Calu3 (cell line): Measurements from ENCODE around the gene PROZ. TPM values are rescaled to one million over a fixed set of nuclear protein-coding genes. Genes with fewer than 3 reads are reported as not detected.

Source experiments
- BruUV-seq: library from RNA; stranded (reverse); fragments of 400-500 nt; replicated peaks from 2 replicates; lab custom pipeline; 2021; lab: Mats Ljungman, UMichigan
- CTCF ChIA-PET: fragments of 300-600 bp; sonication (Branson Sonifier 250); formaldehyde crosslinking; loops from one replicate; lab custom pipeline; 2022; ENCODE audit warnings: antibody characterized with exemption; lab: Charles Lee
- DNase-seq: peaks from one replicate; pipeline ENCODE4 v3.0.0; 2022
- H3K27ac Mint-ChIP-seq: one replicate; pipeline ENCODE4 v1.8.0; 2022; ENCODE audit warnings: mixed read lengths; ENCODE audit not compliant: unreplicated experiment
- H3K27me3 Mint-ChIP-seq: one replicate; pipeline ENCODE4 v1.8.0; 2022; ENCODE audit warnings: mixed read lengths; ENCODE audit not compliant: unreplicated experiment
- H3K36me3 Mint-ChIP-seq: one replicate; pipeline ENCODE4 v1.8.0; 2022; ENCODE audit warnings: mild to moderate bottlenecking, moderate library complexity, mixed read lengths; ENCODE audit not compliant: insufficient read depth, unreplicated experiment
- H3K4me1 Mint-ChIP-seq: one replicate; pipeline ENCODE4 v1.8.0; 2022; ENCODE audit warnings: mild to moderate bottlenecking, low read depth, mixed read lengths; ENCODE audit not compliant: unreplicated experiment
- H3K4me3 Mint-ChIP-seq: one replicate; pipeline ENCODE4 v1.8.0; 2022; ENCODE audit warnings: mild to moderate bottlenecking, low read depth, moderate library complexity, mixed read lengths; ENCODE audit not compliant: unreplicated experiment
- H3K9me3 Mint-ChIP-seq: one replicate; pipeline ENCODE4 v1.8.0; 2022; ENCODE audit warnings: low read depth, mixed read lengths; ENCODE audit not compliant: unreplicated experiment
- CTCF ChIP-seq: fragments of 200-600 bp; IDR thresholded peaks from one replicate; pipeline ENCODE4 v1.8.0; 2022; ENCODE audit warnings: antibody characterized with exemption; ENCODE audit not compliant: unreplicated experiment
- intact Hi-C: fragments of 100-400 bp; cut with micrococcal nuclease; formaldehyde crosslinking; loops from one replicate; pipeline ENCODE4 v1.10.0; 2022; ENCODE audit not compliant: unreplicated experiment
- total RNA-seq: library from RNA; stranded (reverse); gene quantifications from 2 replicates; pipeline ENCODE4 v1.2.3, GENCODE V29; 2022

Gene PROZ
- total RNA-seq, 1 experiment from 2014 or later = not detected

DNA sequence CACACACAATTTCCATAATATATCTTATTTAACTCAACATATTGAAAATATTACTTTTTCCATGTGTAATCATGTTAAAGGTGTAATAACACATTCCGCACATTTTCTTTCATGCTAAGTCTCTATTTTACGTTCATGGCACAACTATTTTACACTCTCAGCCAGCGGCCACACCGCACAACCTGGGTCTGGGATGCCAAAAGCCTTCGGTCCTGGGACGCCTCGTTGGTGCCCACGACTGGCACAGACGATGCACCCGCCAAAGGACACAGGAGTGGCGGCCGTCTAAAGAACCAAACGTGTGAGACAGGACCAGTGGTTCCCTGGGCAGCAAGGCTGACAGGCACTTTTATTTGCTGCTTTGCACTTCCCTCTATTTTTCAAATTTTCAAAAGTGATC, 10.0 kb upstream of the PROZ start:
- Mint-ChIP-seq H3K4me3 (no peak overlapping the region), H3K27me3 (peaks cover 35% of the 10 kb centered on the region), H3K36me3 (peaks cover 9% of the 10 kb centered on the region), H3K9me3 (no peaks in the 10 kb centered on the region), H3K4me1 (peaks cover 11% of the 10 kb centered on the region), H3K27ac (no peak overlapping the region)
- CTCF ChIA-PET = no interaction called here
- TF ChIP-seq CTCF = no peak
- intact Hi-C loops = no loop called here
- BruUV-seq = no TSS peak
- DNase-seq = no peak

GRCh38 chr13:113148940-113149503, 9.4 kb upstream of the PROZ start:
- TF ChIP-seq CTCF = no peak
- Mint-ChIP-seq H3K27ac (no peak overlapping the region), H3K36me3 (peaks cover 13% of the 10 kb centered on the region), H3K9me3 (no peaks in the 10 kb centered on the region), H3K27me3 (peaks cover 35% of the 10 kb centered on the region), H3K4me3 (no peak overlapping the region), H3K4me1 (peaks cover 11% of the 10 kb centered on the region)
- no peak for DNase-seq
- CTCF ChIA-PET = no interaction called here
- BruUV-seq = no TSS peak
- intact Hi-C loops = no loop called here

DNA sequence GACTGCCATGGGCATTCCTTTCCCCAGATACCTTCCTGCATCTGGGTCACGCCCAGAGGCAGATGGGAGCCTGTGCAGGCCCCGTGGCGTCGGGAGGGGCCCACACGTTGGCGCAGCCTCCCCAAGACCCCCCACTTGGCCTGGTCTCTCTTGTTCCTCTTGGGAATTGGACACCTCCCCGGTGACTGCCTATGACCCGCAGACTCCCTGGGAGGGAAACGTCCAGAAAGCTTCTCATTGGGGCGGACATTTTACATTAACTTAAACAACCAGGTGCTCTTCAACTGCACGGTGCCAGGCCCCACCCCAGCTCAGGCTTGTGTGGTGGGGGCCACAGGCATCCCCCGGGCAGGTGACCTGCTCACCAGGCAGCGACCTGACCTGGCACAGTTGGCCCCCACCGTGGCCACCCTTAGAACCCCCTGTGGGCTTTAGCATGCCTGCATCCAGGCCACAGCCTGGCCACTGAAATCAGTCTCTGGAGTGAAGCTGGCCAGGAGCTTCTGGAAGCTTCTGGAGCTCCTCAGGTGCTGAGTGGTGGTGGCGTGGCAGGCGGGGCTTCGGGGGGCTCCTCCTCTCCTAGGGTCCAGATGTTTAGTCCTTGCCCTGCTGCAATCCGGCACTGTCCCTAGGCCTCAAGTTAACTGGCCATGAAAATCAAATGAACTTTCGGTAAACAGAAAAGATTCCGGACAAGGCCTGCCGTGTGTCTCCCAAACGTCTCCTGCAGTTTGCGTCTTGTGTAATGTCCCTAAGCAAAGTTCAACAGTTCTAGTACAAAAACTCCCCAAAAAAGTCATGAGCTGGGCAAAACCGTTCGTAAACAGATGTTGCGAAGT, 8.5 kb upstream of the PROZ start:
- BruUV-seq = no TSS peak

More for the DNA sequence above, 8.5 kb upstream of the PROZ start:
- intact Hi-C loops = no loop called here
- peaks cover 13% of the 10 kb centered on the region for H3K36me3 Mint-ChIP-seq
- H3K27me3 Mint-ChIP-seq = peaks cover 35% of the 10 kb centered on the region
- no peak for DNase-seq
- no peaks in the 10 kb centered on the region for H3K9me3 Mint-ChIP-seq
- H3K4me1 Mint-ChIP-seq = peaks cover 11% of the 10 kb centered on the region
- H3K4me3 Mint-ChIP-seq = no peak overlapping the region
- TF ChIP-seq CTCF = no peak
- H3K27ac Mint-ChIP-seq = no peak overlapping the region
- CTCF ChIA-PET = no interaction called here
